Measurements from ENCODE around the gene DOCK10.

DNA sequence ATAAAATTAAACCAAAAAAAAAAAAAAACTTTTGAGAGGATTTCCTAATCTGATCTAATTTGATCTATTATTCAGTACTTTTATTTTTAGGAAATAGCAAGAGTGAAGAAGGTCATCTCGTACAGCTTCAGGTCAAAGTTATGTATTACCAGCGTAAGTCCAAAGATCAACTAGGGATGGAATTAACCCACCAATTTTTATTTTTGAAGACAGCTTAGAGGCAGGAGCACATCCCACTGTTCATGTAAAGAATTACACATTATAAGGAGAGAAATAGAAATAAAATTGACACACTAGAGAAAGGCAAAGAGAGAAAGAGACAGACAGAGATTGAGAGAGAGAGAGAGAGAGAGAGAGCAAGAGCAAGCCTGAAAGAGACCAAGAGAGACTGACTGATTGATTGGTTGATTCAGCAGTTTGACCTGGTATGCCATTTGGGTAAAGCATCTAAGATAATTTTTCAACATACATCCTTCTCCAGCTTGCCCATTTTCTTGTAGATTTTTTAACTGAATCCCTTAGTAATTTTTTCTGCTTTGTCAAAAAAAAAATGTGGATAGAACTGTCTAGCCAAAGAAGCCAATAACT is 25.1 kb downstream of the DOCK10 start:
- TF ChIP-seq, protein P1, sequence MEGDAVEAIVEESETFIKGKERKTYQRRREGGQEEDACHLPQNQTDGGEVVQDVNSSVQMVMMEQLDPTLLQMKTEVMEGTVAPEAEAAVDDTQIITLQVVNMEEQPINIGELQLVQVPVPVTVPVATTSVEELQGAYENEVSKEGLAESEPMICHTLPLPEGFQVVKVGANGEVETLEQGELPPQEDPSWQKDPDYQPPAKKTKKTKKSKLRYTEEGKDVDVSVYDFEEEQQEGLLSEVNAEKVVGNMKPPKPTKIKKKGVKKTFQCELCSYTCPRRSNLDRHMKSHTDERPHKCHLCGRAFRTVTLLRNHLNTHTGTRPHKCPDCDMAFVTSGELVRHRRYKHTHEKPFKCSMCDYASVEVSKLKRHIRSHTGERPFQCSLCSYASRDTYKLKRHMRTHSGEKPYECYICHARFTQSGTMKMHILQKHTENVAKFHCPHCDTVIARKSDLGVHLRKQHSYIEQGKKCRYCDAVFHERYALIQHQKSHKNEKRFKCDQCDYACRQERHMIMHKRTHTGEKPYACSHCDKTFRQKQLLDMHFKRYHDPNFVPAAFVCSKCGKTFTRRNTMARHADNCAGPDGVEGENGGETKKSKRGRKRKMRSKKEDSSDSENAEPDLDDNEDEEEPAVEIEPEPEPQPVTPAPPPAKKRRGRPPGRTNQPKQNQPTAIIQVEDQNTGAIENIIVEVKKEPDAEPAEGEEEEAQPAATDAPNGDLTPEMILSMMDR (IDR thresholded peaks at IDR 0.05), result no peak
- TF ChIP-seq POLR2A (IDR thresholded peaks at IDR 0.05), result no peak
